ENCODE measurements around the gene TM4SF20. TPM values are rescaled to one million over a fixed set of nuclear protein-coding genes. Genes with fewer than 3 reads are reported as not detected.

TM4SF20 gene
- not detected for total RNA-seq

GRCh38 chr2:227379095-227379494 lies at the start of gene TM4SF20:
Gene TM4SF20, minus strand, starts transcription at chr2:227379306. Its CDS starts 38 bp downstream, at chr2:227379268.
- WGBS, 2 donors = 93 to 94% methylated on average over 4 of the region's 4 CpGs
- DNase-seq (ENCODE audit: low spot score in 2 of 2) = no peak
- TF ChIP-seq CTCF (IDR thresholded peaks at IDR 0.05) = no peak
- TF ChIP-seq POLR2A (IDR thresholded peaks at IDR 0.05) = no peak
- intact Hi-C loops (cut with DNase I; ENCODE audit: low total_unique reads) = no loop called here
- H3K4me3 ChIP-seq (ENCODE audit: low read depth, poor library complexity, severe bottlenecking) = no peak within 1 kb of the TSS

GRCh38 chr2:227428731-227429285 lies 49.7 kb upstream of the TM4SF20 start:
- TF ChIP-seq CTCF (IDR thresholded peaks at IDR 0.05) (no peak), POLR2A (IDR thresholded peaks at IDR 0.05) (no peak)
- WGBS, 2 donors = 81 to 82% methylated on average over 8 of the region's 8 CpGs
- no peak overlapping the region for H3K4me3 ChIP-seq (ENCODE audit: low read depth, poor library complexity, severe bottlenecking)
- DNase-seq (ENCODE audit: low spot score in 2 of 2) = no peak
- intact Hi-C loops (cut with DNase I; ENCODE audit: low total_unique reads) = no loop called here

GRCh38 chr2:227423656-227424499 lies 44.8 kb upstream of the TM4SF20 start:
- intact Hi-C loops (cut with DNase I; ENCODE audit: low total_unique reads) = no loop called here
- 71 to 81% methylated on average over 10 of the region's 10 CpGs for WGBS, 2 donors
- no peak for TF ChIP-seq CTCF (IDR thresholded peaks at IDR 0.05)
- TF ChIP-seq POLR2A (IDR thresholded peaks at IDR 0.05) = no peak
- H3K4me3 ChIP-seq (ENCODE audit: low read depth, poor library complexity, severe bottlenecking) = no peak overlapping the region
- DNase-seq (ENCODE audit: low spot score in 2 of 2) = no peak

GRCh38 chr2:227420087-227421052 lies 41.3 kb upstream of the TM4SF20 start:
- no peak overlapping the region for H3K4me3 ChIP-seq (ENCODE audit: low read depth, poor library complexity, severe bottlenecking)
- TF ChIP-seq POLR2A (IDR thresholded peaks at IDR 0.05) = no peak
- TF ChIP-seq CTCF (IDR thresholded peaks at IDR 0.05) = no peak
- DNase-seq (ENCODE audit: low spot score in 2 of 2) = no peak
- 87 to 88% methylated on average over 15 of the region's 15 CpGs for WGBS, 2 donors
- intact Hi-C loops (cut with DNase I; ENCODE audit: low total_unique reads) = no loop called here

GRCh38 chr2:227416701-227417100 lies 37.6 kb upstream of the TM4SF20 start:
- DNase-seq (ENCODE audit: low spot score in 2 of 2) = no peak
- no peak overlapping the region for H3K4me3 ChIP-seq (ENCODE audit: low read depth, poor library complexity, severe bottlenecking)
- WGBS, 2 donors = 84 to 86% methylated on average over 4 of the region's 4 CpGs
- intact Hi-C loops (cut with DNase I; ENCODE audit: low total_unique reads) = no loop called here
- TF ChIP-seq POLR2A (IDR thresholded peaks at IDR 0.05) = no peak

Data from lower leg skin (tissue), 4 donors.